ENCODE data around the gene TMC7. TPM values are rescaled to one million over a fixed set of nuclear protein-coding genes. Genes with fewer than 3 reads are reported as not detected.

Gene TMC7
- total and polyA plus RNA-seq, 2 of the 8 experiments (the other 6 are each of a cell fraction or from before 2014, with no cell fraction given): 2.3 to 2.6 TPM

- Histone ChIP-seq H2BK20ac (ENCODE audit: low read length) (no peak overlapping the region), H3K4me3 (ENCODE audit: extremely low read depth in 1 of 4, insufficient read depth in 2 of 4, low read depth in 3 of 4, low read length in 4 of 4) (no peak overlapping the region), H2BK5ac (ENCODE audit: low read depth, low read length) (no peak overlapping the region), H2BK12ac (ENCODE audit: low read depth, low read length) (no peak overlapping the region), H3K14ac (ENCODE audit: insufficient read length) (no peak overlapping the region), H4K5ac (ENCODE audit: insufficient read length, low read depth, low read length) (no peak overlapping the region), H3K9me3 (ENCODE audit: insufficient read depth in 2 of 2, low read depth in 1 of 2, low read length in 1 of 2) (peaks cover 0 to 3% of the 10 kb centered on the region in 2 experiments; a peak in 1 of 4 replicates), H2AFZ (ENCODE audit: low read length) (no peak overlapping the region), H3K27ac (ENCODE audit: low read depth, low read length) (no peak overlapping the region), H3K56ac (replicated peaks; ENCODE audit: insufficient read length, low read depth, low read length) (no peak overlapping the region), H3K18ac (ENCODE audit: extremely low read depth, low read length) (no peak overlapping the region), H3K4me1 (replicated peaks in 1 of 4; ENCODE audit: control insufficient read depth in 3 of 4, insufficient read depth in 4 of 4, low read length in 3 of 4) (peaks cover 0 to 8% (median 6%) of the 10 kb centered on the region in 4 experiments; a peak in 5 of 7 replicates), H3K27me3 (replicated peaks in 1 of 4; ENCODE audit: control insufficient read depth in 3 of 4, extremely low read depth in 1 of 4, insufficient read depth in 3 of 4, low read length in 3 of 4) (peaks cover 14 to 25% (median 23%) of the 10 kb centered on the region in 4 experiments), H3K23me2 (ENCODE audit: low read depth, low read length) (peaks cover 5% of the 10 kb centered on the region; the same call in 1 of the 2 replicates), H2BK15ac (ENCODE audit: low read length) (no peak overlapping the region), H3K23ac (ENCODE audit: insufficient read length) (no peak overlapping the region), H2AK5ac (ENCODE audit: low read depth, low read length) (no peak overlapping the region), H2BK120ac (replicated peaks; ENCODE audit: low read depth, low read length) (no peak overlapping the region), H4K91ac (replicated peaks; ENCODE audit: insufficient read length, low read length) (no peak overlapping the region), H3K9ac (replicated peaks in 1 of 4; ENCODE audit: extremely low read depth in 1 of 4, low read depth in 3 of 4, low read length in 3 of 4) (no peak overlapping the region), H3K79me2 (ENCODE audit: control insufficient read depth in 1 of 2, insufficient read depth in 2 of 2, low read length in 2 of 2) (no peaks in the 10 kb centered on the region), H4K8ac (ENCODE audit: extremely low read depth, insufficient read depth, low read length) (no peak overlapping the region), H3K79me1 (ENCODE audit: low read depth, low read length) (no peaks in the 10 kb centered on the region), H3K4ac (replicated peaks; ENCODE audit: insufficient read length, low read depth, low read length) (no peak overlapping the region), H4K20me1 (replicated peaks in 1 of 2; ENCODE audit: control insufficient read depth in 1 of 2, insufficient read depth in 2 of 2, low read length in 2 of 2) (no peaks in the 10 kb centered on the region), H3K4me2 (ENCODE audit: insufficient read depth in 1 of 2, low read depth in 2 of 2, low read length in 2 of 2) (no peak overlapping the region), H3K36me3 (ENCODE audit: control insufficient read depth in 2 of 4, insufficient read depth in 4 of 4, low read length in 3 of 4) (peaks cover 0 to 3% (median 0%) of the 10 kb centered on the region in 4 experiments; a peak in 1 of 8 replicates)
- no peak for TF ChIP-seq ASH2L (IDR thresholded peaks at IDR 0.05; ENCODE audit: low read length)
- TF ChIP-seq TAF1 (IDR thresholded peaks at IDR 0.05; ENCODE audit: low read depth, low read length): no peak
- TF ChIP-seq MAFK (IDR thresholded peaks at IDR 0.05; ENCODE audit: low read depth, low read length): no peak
- no peak for TF ChIP-seq CREB1 (IDR thresholded peaks at IDR 0.05)
- TF ChIP-seq RBBP5 (IDR thresholded peaks at IDR 0.05; ENCODE audit: borderline replicate concordance, low read depth, low read length): no peak
- no peak for TF ChIP-seq SP1 (IDR thresholded peaks at IDR 0.05; ENCODE audit: low read depth, low read length)
- TF ChIP-seq CHD1 (IDR thresholded peaks at IDR 0.05; ENCODE audit: low read depth, low read length): no peak
- TF ChIP-seq SUZ12 (IDR thresholded peaks at IDR 0.05; ENCODE audit: low read length): no peak
- TF ChIP-seq ZNF274 (IDR thresholded peaks at IDR 0.05; ENCODE audit: borderline replicate concordance, extremely low read depth, low read length): no peak
- TF ChIP-seq RFX5 (IDR thresholded peaks at IDR 0.05; ENCODE audit: borderline replicate concordance, low read depth, low read length): no peak
- no peak for TF ChIP-seq EZH2 (IDR thresholded peaks at IDR 0.05; ENCODE audit: low read depth, low read length, severe bottlenecking)
- no peak for TF ChIP-seq SP4 (IDR thresholded peaks at IDR 0.05; ENCODE audit: low read length)
- no peak for TF ChIP-seq TAF7 (optimal IDR thresholded peaks at IDR 0.05; ENCODE audit: borderline replicate concordance, low read depth, low read length)
- TF ChIP-seq KDM1A (IDR thresholded peaks at IDR 0.05; ENCODE audit: borderline replicate concordance, low read length): no peak
- no peak for FAIRE-seq
- no peak for DNase-seq (ENCODE audit: low read depth in 1 of 2, low spot score in 2 of 2)
- WGBS, 2 experiments (ENCODE audit: extremely low coverage in 1 of 2, insufficient coverage in 1 of 2, insufficient read length in 1 of 2, insufficient replicate concordance in 2 of 2, low coverage in 1 of 2, low lambda C conversion rate in 2 of 2, missing lambda C conversion rate in 1 of 2): 93% methylated on average over 4 of the region's 4 CpGs; no CpG with 5 or more reads in 1 of the 2 experiments
- ChIA-PET CTCF (ENCODE audit: partially characterized antibody) (interaction anchor here (0.6 to 1.3 kb wide), 3 partner anchors 13 to 278 kb away, joined by 3 to 4 read pairs (median 3); no protein-coding TSS in a partner anchor), POLR2A (ENCODE audit: partially characterized antibody) (no interaction called here)
Observed at GRCh38 chr16:19110537-19111360, 127.0 kb downstream of the TMC7 start.

All from H1 (cell line).